Activated T-cell treated with anti-CD3 and anti-CD28 coated beads, Interleukin-2, amount 50 U/mL, for 1 hour (primary cell): Measurements from ENCODE around the gene HOXA9.

Experiments used
- DNase-seq: peaks from one replicate; pipeline ENCODE4 v3.0.0-alpha.2; 2020

HOXA9 gene

GRCh38 chr7:27141137-27141922 lies 24.0 kb downstream of the HOXA9 start:
- no peak for DNase-seq

DNA sequence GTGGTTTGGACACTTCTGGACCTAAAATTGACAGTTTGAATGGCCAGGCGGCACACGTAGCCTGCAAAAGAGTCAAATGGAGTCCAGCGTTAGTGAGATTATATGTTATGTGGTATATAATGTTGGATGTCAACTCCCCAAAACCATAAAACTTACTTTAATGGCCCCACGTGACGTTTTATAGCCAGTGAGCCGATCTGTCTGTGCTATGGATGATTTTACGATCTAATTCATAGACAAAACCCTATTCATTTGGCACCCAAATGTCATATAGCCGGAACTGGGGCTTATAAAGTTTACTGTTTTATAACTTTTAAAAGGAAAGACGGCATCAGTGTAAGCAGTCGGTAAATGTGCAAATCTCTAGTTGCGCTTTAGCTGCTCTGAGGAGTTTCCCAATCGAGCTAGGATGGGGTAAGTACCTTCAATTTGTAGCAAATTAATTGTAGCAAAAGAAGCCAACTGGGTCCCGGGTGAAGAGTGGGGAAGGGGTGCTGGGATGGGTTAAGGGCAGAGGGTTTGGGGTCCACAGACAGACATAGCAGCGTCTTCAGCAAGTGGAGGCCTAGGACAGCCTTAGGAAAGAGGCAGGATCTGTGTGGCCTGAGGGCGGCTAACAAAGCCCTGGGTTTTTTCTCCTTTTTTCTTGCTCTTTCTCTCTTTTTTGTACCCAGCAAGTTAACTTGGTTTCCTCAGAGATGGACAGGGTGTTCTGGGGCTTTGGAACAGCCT lies 25.0 kb downstream of the HOXA9 start:
- DNase-seq = no peak

- no peak for DNase-seq
Measured at GRCh38 chr7:27139334-27140125, 25.8 kb downstream of the HOXA9 start.

- no peak for DNase-seq
Measured at GRCh38 chr7:27138985-27139333, 26.4 kb downstream of the HOXA9 start.

DNA sequence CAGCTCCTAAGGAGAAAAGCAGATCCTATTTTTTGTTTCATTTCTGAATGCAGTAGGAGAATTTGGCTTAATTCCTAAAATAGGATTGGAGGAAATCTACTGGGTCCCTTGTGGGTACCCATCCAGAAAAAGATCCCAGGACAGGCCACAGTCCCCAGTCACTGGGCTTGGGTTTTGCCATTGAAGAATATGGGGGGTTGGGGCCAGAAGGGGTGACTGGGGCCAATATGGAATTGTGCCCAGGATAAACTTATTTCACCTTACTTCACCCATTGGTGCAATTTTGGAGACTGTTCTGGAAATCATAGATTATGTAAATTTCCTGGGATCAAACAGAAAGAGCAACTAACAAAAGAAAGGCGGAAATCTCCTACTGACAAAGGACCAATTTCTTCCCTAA lies 26.9 kb downstream of the HOXA9 start:
- no peak for DNase-seq

- no peak for DNase-seq
Measured at GRCh38 chr7:27137640-27138315, 27.6 kb downstream of the HOXA9 start.

DNA sequence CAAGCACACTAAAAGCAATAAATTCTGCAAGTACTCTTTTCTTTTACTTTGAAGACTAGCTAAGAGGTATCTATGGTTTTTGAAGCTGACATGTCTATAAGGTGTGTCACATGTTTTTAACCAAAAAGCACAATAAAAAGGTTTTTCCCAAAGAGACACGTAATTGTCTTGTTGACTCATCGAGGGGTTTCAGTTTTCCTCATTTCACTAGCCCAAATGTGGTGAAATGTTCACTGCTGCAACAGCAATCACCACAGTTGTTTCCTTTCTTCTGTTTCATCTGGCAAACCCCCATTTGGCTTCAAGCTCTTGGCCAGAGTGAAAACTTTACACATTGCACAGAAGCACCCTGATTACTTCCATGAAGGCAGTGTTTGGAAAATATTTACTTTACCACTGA lies 30.9 kb downstream of the HOXA9 start:
- DNase-seq = no peak

DNA sequence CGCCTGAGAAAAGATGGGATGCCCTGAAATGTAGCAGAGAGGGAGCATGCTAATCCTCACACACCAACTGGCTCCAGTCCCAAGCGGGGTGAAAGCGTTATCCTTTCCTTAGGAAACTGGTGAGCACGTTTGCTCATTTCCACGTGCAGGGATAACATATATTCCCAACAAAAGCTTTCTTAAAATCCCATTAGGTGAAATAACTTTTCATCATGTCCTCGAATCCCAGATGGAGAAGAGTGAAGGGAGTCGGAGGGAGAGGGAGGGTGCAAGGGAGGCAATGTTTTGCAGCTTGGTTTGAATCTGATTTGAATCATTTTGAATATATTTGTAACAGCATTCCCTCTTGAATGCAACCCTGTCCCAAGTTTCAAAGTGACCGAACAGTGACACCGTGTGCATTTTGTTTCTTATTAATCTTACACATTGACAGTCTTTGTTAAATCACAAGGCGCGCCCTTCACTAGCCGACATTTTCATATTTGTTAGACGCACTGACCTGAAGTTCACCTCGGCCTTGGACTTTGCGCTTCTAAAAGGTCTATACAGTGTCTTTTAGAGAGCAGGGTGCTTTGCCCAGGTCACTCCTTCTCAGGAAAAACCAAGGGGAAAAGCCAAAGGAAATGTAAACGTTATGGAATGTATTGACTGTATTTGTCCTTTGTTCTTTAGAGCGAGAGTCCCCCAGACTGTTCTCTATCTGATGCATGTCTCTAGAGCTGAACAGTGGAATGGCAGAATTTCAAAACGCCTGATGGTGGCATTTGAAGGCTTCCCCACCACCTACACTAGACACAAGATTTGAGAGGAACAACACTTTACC lies 31.7 kb downstream of the HOXA9 start:
- peak; percentile 5 for DNase-seq

DNA sequence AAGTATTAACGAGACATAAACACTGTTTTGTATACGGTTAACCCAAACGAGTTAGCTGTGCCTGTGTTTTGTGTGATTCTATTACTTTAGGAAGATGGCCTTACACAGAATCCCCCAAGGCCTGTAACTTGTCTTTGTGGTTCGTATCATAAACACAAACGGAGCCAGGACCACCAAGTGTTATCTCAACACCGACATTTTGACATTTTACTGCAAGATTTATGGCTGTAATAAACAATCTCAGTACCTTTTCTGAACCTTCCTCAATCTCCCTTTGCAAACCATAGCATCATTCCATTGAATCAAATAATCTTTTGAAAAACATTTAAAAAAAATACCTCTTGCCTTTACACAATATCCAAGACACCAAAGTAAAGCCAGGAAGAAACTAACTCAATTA lies 32.4 kb downstream of the HOXA9 start:
- DNase-seq = no peak

GRCh38 chr7:27132214-27132613 lies 33.1 kb downstream of the HOXA9 start:
- DNase-seq = no peak

DNA sequence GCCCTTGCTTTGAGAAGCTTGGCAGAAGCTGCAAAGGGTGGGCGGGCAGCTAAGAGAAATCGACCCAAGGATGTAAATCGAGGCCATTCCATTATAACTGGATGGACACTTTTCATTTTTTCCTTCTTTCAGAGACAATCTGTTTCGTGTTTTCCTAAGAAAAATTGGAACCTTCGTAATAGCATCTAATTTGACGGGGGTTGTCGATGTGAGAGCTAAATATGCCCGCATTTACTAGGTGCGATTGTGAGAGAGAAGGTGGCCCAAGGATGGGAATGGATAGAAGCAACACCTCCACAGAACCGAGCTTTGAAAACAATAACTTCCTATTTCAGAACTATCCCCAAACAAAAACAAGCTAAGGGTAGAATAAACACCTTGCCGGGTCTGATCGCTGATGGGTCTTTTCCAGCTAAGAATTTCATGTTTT lies 33.9 kb downstream of the HOXA9 start:
- no peak for DNase-seq

GRCh38 chr7:27130540-27131389 lies 34.6 kb downstream of the HOXA9 start, which contains the start of gene HOXA4:
Gene HOXA4, minus strand, starts transcription at chr7:27130757. Its CDS starts 24 bp downstream, at chr7:27130733.
- peak; percentile 76 for DNase-seq

DNA sequence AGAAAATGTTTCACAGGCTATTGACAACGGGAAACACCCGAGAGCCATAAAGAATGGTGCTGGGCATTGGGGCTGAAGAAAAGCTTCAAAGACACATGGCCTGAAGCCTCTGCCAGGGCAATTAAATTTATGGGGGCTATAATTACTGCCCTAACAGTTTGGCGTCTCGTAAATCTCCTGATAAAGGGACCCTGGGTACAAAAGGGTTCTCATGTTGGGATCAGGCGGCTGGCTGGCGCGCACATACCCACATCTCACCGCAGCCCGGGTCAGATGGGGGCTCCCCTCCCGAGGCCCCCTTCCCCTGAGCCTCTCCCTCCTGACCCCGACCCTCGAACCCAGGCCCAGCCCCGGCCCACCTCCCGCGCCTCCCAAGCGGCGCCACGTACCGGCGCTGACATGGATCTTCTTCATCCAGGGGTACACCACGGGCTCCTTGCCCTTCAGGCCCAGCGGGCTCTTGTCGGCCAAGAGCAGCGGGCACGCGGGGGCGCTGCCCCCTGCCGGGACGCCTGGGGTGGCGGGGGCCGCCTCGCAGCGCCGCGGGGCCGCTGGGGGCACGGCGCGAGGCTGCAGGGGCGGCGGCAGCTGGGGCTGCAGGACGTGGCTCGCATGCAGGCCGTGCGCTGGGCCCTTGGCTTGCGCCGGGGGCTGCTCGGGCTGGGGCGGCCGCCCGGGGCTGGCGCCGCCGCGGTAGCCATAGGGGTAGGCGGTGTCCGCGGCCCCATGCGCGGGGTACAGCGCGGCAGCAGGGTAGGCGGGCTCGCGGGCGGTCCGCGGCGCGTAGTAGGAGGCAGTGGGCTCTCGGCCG lies 35.4 kb downstream of the HOXA9 start:
- DNase-seq = peak; percentile 36

- no peak for DNase-seq
Measured at GRCh38 chr7:27128776-27129728, 36.3 kb downstream of the HOXA9 start.

GRCh38 chr7:27128034-27128433 lies 37.3 kb downstream of the HOXA9 start:
- DNase-seq = no peak

GRCh38 chr7:27126596-27127327 lies 38.6 kb downstream of the HOXA9 start:
- DNase-seq = no peak

- no peak for DNase-seq
Measured at GRCh38 chr7:27125986-27126394, 39.3 kb downstream of the HOXA9 start.
